ENCODE data around the gene FILIP1L. TPM values are rescaled to one million over a fixed set of nuclear protein-coding genes. Genes with fewer than 3 reads are reported as not detected.

The FILIP1L gene
- total RNA-seq, 4 donors from 2014 or later = 113 to 149 (median 122) TPM

DNA sequence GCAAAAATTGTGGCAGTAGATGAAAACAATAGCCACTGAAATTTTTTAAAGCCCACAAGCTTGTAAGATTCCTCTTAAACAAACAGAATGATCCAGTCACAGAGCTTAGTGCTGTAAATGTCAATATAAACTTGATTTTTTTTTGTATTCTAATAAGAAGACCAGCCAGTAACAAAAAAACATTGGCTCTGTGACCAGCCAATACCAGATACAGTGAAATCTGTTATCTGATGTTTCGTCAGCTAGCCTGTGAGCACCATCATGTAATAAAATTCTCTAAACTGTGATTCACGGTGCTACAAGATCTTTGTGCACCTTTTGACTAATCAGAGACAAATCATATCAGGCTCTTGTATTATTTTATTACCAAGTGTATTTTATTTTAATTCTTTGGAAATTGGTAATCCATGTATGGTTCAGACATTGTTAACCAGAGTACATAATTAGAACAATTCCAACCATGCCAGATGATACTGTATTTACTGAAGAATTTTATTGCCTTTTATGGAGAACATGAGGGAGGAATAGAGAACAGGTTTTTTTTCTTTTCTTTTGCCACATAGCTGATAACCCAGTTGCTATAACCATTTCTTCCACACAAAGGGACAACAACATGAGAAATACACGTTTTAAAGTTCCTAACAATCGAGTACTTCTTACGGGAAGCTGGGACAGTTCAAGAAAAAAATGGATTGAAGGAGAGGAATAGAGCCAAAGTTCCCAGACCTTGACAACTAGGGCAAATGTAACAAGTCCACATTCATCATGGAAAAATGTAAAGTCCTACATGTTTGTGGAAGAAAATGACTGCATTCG is 71.9 kb downstream of the FILIP1L start:
- ATAC-seq = peak; percentile 27
- no peaks in the 10 kb centered on the region for H3K27me3 ChIP-seq
- peak; percentile 62 for TF ChIP-seq POLR2AphosphoS5 (IDR thresholded peaks at IDR 0.05)
- TF ChIP-seq, protein P1, sequence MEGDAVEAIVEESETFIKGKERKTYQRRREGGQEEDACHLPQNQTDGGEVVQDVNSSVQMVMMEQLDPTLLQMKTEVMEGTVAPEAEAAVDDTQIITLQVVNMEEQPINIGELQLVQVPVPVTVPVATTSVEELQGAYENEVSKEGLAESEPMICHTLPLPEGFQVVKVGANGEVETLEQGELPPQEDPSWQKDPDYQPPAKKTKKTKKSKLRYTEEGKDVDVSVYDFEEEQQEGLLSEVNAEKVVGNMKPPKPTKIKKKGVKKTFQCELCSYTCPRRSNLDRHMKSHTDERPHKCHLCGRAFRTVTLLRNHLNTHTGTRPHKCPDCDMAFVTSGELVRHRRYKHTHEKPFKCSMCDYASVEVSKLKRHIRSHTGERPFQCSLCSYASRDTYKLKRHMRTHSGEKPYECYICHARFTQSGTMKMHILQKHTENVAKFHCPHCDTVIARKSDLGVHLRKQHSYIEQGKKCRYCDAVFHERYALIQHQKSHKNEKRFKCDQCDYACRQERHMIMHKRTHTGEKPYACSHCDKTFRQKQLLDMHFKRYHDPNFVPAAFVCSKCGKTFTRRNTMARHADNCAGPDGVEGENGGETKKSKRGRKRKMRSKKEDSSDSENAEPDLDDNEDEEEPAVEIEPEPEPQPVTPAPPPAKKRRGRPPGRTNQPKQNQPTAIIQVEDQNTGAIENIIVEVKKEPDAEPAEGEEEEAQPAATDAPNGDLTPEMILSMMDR (IDR thresholded peaks at IDR 0.05) = peak in 1 of 4 experiments; percentile 41
- no peak for TF ChIP-seq POLR2A (IDR thresholded peaks at IDR 0.05)
- H3K4me3 ChIP-seq = no peak overlapping the region
- H3K4me1 ChIP-seq = peaks cover 20 to 76% (median 34%) of the 10 kb centered on the region in 3 donors
- 18 to 35% methylated on average over 6 of the region's 6 CpGs for whole genome bisulfite sequencing, 2 donors (ENCODE audit: low coverage in 1 of 2)
- no peaks in the 10 kb centered on the region for H3K36me3 ChIP-seq
- peak overlapping the region; percentile 81 to 100 (median 93) for H3K27ac ChIP-seq
- H3K9me3 ChIP-seq = no peaks in the 10 kb centered on the region

DNA sequence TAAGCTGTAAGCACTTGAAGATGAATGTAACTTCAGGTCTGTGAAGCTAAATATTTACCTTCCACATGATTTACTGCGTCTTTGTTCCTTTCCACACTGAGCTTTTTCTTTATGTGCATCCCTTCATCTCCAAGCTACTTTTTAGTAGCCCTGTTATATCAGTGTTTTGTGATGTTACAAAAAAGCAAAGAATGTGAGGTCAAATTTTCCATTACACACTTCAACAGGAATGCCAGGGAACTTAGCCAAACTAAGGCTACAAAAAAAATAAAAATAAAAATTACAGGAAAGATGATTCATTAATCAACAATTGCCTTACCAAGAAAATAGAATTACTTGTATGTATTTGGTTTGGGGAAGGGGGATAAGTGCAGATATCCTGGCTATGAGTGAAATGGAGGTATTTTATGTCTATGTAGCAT is 73.0 kb downstream of the FILIP1L start:
- Histone ChIP-seq H3K4me1 (peaks cover 20 to 66% (median 32%) of the 10 kb centered on the region in 3 donors), H3K27me3 (no peaks in the 10 kb centered on the region), H3K27ac (peak overlapping the region; percentile 81 to 100 (median 93)), H3K4me3 (no peak overlapping the region), H3K36me3 (no peaks in the 10 kb centered on the region), H3K9me3 (no peaks in the 10 kb centered on the region)
- ATAC-seq = peak; percentile 69
- TF ChIP-seq POLR2AphosphoS5 (IDR thresholded peaks at IDR 0.05) (peak; percentile 97), EP300 (IDR thresholded peaks at IDR 0.05) (peak; percentile 88), POLR2A (IDR thresholded peaks at IDR 0.05) (no peak)
- TF ChIP-seq, protein P1 (IDR thresholded peaks at IDR 0.05) = no peak
- WGBS, 2 donors (ENCODE audit: low coverage in 1 of 2) = 0 to 12% methylated on average over 1 of the region's 1 CpG

DNA sequence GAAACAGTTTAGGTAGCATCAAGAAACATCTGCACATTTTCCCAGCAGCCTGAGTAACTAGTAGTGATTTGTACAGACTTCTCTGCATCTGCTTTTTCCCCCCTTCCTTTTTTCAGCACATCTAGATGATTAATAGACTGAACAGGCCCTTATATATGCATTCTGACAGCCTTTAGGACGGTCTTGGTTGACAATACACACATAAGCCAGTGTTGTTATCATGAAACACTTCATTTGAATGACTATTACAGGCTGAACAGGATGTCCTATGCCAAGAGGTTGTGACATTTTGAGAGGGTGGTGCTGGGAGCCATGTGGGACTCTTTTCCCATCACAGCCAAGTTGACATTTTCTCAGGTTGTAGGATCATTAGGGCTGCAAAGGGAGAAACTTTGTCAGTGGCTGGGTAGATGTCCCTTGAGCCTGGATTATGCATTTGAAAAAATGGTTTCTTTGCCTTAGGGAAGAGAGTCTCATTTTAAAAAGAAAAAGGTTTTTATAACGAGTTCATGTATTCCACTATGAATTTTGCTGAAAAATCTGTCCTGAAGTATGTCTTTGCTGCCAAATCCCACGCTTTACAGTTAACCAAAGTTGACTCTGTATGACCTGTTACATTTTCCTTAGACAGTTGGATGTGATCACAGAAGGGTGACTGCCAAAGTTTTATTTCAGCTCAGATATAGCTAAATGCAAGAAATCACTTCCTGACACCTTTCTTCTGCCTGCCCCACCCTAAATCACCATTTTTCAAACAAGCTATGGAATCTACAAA is 73.7 kb downstream of the FILIP1L start:
- peak; percentile 81 for ATAC-seq
- H3K27me3 ChIP-seq = no peaks in the 10 kb centered on the region
- no peaks in the 10 kb centered on the region for H3K36me3 ChIP-seq
- TF ChIP-seq POLR2A (IDR thresholded peaks at IDR 0.05) (no peak), POLR2AphosphoS5 (IDR thresholded peaks at IDR 0.05) (peak; percentile 97), EP300 (IDR thresholded peaks at IDR 0.05) (peak; percentile 84)
- TF ChIP-seq, protein P1 (IDR thresholded peaks at IDR 0.05) = peak in 1 of 4 experiments; percentile 5
- peaks cover 20 to 59% (median 32%) of the 10 kb centered on the region in 3 donors for H3K4me1 ChIP-seq
- peak overlapping the region; percentile 81 to 100 (median 93) for H3K27ac ChIP-seq
- no peak overlapping the region for H3K4me3 ChIP-seq
- no peaks in the 10 kb centered on the region for H3K9me3 ChIP-seq
- WGBS, 2 donors (ENCODE audit: low coverage in 1 of 2) = 13% methylated on average over 3 of the region's 3 CpGs

DNA sequence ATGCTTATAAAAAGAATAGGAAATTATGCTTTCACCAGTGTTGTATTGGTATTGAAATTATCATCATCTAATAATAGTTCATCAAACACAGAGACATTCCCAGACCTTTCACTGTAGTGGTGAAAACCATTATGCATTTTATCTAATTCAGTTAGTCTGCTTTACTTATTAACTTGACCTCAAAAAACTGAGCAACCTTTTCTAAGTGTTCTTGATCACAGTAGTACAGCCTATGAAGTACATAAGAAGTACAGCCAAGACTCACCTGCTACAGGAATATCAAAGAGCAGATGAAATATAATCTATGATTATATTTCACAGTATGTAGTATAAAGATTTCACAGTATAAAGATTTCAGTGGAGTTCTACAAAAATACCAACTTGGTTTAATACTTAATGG is 75.2 kb downstream of the FILIP1L start:
- Histone ChIP-seq H3K27me3 (no peaks in the 10 kb centered on the region), H3K4me3 (no peak overlapping the region), H3K4me1 (peaks cover 20 to 54% (median 32%) of the 10 kb centered on the region in 3 donors), H3K9me3 (no peaks in the 10 kb centered on the region), H3K36me3 (no peaks in the 10 kb centered on the region), H3K27ac (peak overlapping the region; percentile 81 to 100 (median 93))
- TF ChIP-seq, protein P1 (IDR thresholded peaks at IDR 0.05) = no peak
- TF ChIP-seq EP300 (IDR thresholded peaks at IDR 0.05) (no peak), POLR2A (IDR thresholded peaks at IDR 0.05) (no peak), POLR2AphosphoS5 (IDR thresholded peaks at IDR 0.05) (no peak)
- no peak for ATAC-seq
